Mesothelial cell of epicardium (in vitro differentiated cells): ENCODE data around the gene NAPG. TPM values are rescaled to one million over a fixed set of nuclear protein-coding genes. Genes with fewer than 3 reads are reported as not detected.
A peak's percentile ranks its signal among the peaks of the same experiment; 100 is the strongest.

Experiments used
- DNase-seq, 2 experiments: peaks; one replicate each; pipeline ENCODE4 v3.0.0; 2021; ENCODE audit warnings: low spot score in 2 of 2; ENCODE audit not compliant: unreplicated experiment in 2 of 2
- H3K27ac Mint-ChIP-seq: 2 replicates; pipeline ENCODE4 v1.8.0; 2021; ENCODE audit warnings: mixed read lengths
- H3K27me3 Mint-ChIP-seq: 2 replicates; pipeline ENCODE4 v1.8.0; 2021; ENCODE audit warnings: low read depth, mixed read lengths
- H3K36me3 Mint-ChIP-seq: 2 replicates; pipeline ENCODE4 v1.8.0; 2021; ENCODE audit warnings: mixed read lengths
- H3K4me1 Mint-ChIP-seq: 2 replicates; pipeline ENCODE4 v1.8.0; 2021; ENCODE audit warnings: mixed read lengths
- H3K4me3 Mint-ChIP-seq: 2 replicates; pipeline ENCODE4 v1.8.0; 2021; ENCODE audit warnings: mild to moderate bottlenecking, moderate library complexity, mixed read lengths
- H3K9me3 Mint-ChIP-seq: 2 replicates; pipeline ENCODE4 v1.8.0; 2021; ENCODE audit warnings: mixed read lengths
- CTCF ChIP-seq: fragments of 200-600 bp; sonication (generic); IDR thresholded peaks from one replicate; pipeline ENCODE4 v1.5.0; 2021; ENCODE audit warnings: antibody characterized with exemption; ENCODE audit not compliant: unreplicated experiment
- total RNA-seq: library from RNA; stranded (reverse); gene quantifications from 3 replicates; pipeline ENCODE4 v1.2.1, GENCODE V29; 2021

Gene NAPG
- 24.0 to 27.2 TPM (median 26.1 TPM) in 3 replicates for total RNA-seq

- Mint-ChIP-seq H3K36me3 (no peaks in the 10 kb centered on the region), H3K4me3 (peak within 1 kb of the TSS; percentile 97), H3K27ac (peak within 1 kb of the TSS; percentile 98), H3K4me1 (peaks cover 23% of the 10 kb centered on the region), H3K27me3 (no peaks in the 10 kb centered on the region), H3K9me3 (no peaks in the 10 kb centered on the region)
- no peak for TF ChIP-seq CTCF
- DNase-seq: peak; percentile 83 to 89
Measured at GRCh38 chr18:10525697-10526560, at the start of gene NAPG. NAPG (plus strand) TSS chr18:10526027; CDS start chr18:10526103, 76 bp downstream.

GRCh38 chr18:10476338-10476791 is 49.5 kb upstream of the NAPG start:
- DNase-seq: no peak

GRCh38 chr18:10477121-10477862 is 48.5 kb upstream of the NAPG start:
- no peak overlapping the region for H3K4me3 Mint-ChIP-seq
- TF ChIP-seq CTCF: no peak
- peaks cover 28% of the 10 kb centered on the region for H3K4me1 Mint-ChIP-seq
- H3K36me3 Mint-ChIP-seq: peaks cover 43% of the 10 kb centered on the region
- no peak for DNase-seq
- H3K27ac Mint-ChIP-seq: peak overlapping the region; percentile 85
- H3K27me3 Mint-ChIP-seq: no peaks in the 10 kb centered on the region
- H3K9me3 Mint-ChIP-seq: no peaks in the 10 kb centered on the region

More at GRCh38 chr18:10476338-10476791, 49.5 kb upstream of the NAPG start:
- Mint-ChIP-seq H3K27me3 (no peaks in the 10 kb centered on the region), H3K4me3 (no peak overlapping the region), H3K27ac (peak overlapping the region; percentile 85), H3K9me3 (no peaks in the 10 kb centered on the region), H3K36me3 (peaks cover 45% of the 10 kb centered on the region), H3K4me1 (peaks cover 28% of the 10 kb centered on the region)
- no peak for TF ChIP-seq CTCF

GRCh38 chr18:10477863-10478260 is 48.0 kb upstream of the NAPG start:
- Mint-ChIP-seq H3K9me3 (no peaks in the 10 kb centered on the region), H3K27ac (no peak overlapping the region), H3K27me3 (no peaks in the 10 kb centered on the region), H3K36me3 (peaks cover 42% of the 10 kb centered on the region), H3K4me1 (peaks cover 27% of the 10 kb centered on the region), H3K4me3 (no peak overlapping the region)
- TF ChIP-seq CTCF: no peak
- DNase-seq: no peak

- peaks cover 11% of the 10 kb centered on the region for H3K4me1 Mint-ChIP-seq
- H3K4me3 Mint-ChIP-seq: no peak overlapping the region
- peaks cover 40% of the 10 kb centered on the region for H3K36me3 Mint-ChIP-seq
- H3K9me3 Mint-ChIP-seq: no peaks in the 10 kb centered on the region
- no peak for DNase-seq
- TF ChIP-seq CTCF: no peak
- H3K27ac Mint-ChIP-seq: no peak overlapping the region
- H3K27me3 Mint-ChIP-seq: no peaks in the 10 kb centered on the region
Measured at GRCh38 chr18:10481831-10482230, 44.0 kb upstream of the NAPG start.
